AG08396 (cell line): ENCODE results near the gene RNF144A.
"Not testable (repeated sequence)": the region's sequence is repeated elsewhere in the genome, so short reads cannot be mapped to it uniquely, and the experiment has no call there.

ENCODE experiments used
- DNase-seq: peaks from one replicate; pipeline ENCODE4 v3.0.0; 2012; ENCODE audit warnings: low spot score, mixed read lengths

The RNF144A gene

DNA sequence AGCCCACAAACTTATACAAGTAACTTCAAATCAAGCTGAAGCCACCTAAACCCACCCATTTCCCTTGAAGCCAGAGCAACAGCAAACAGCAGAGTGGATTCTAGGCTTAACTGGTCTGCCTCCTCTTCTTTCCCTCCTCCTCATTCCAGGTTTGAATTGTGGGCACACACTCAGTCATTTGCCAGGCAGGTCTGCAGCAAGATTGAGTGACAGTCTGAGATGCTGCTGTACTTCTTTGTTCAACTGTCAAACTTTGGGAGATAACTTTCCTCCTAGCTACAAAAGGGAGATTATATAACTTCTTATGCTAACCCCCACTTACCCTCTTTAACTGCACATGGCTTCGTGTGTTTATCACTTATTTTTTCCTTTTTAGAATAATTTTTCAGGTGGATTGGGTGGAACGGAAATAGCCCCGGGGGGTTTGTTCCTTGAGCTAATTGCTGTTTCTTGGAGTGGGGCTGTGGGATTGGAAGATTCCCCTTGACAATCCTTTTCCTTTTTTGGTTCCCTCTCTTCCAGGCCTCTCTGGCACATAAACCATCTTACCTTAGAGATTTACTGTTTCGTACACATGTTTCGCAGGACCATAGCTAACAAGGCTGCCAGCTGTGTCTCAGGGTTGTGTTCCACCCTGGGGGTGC, 55.0 kb downstream of the RNF144A start:
- no peak for DNase-seq

DNA sequence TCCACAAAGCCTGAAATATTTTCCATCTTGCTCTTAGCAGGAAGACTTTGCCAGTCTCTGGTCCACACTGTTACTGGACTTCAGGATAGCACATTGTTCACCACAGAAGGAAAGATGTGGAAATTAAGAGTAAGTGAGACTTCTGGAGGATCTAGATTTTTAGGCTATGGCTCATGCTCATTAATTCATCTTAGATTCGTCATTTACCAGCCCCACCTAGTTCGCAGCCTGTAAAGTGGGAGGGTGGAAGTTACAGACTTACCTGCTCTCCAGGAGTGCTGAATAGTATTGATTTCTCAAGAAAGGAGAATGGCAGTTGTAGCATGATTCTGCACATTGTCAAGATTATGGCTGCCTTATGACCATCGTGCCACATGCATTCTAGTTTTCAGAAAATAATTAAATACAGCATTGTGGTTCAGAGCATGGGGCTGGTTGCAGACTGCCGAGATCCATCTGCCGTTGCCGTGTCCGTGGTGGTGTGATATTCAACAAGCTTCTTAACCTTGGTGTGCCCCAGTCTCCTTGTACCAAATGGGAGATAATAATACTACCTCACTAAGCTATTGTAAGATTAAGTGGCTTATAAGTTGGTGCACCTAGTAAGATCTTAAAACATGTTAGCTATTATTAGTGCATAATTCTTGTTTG, 56.8 kb downstream of the RNF144A start:
- DNase-seq, result no peak

- no peak for DNase-seq
These were observed 58.8 kb downstream of the RNF144A start for GRCh38 chr2:6975988-6976387.

DNA sequence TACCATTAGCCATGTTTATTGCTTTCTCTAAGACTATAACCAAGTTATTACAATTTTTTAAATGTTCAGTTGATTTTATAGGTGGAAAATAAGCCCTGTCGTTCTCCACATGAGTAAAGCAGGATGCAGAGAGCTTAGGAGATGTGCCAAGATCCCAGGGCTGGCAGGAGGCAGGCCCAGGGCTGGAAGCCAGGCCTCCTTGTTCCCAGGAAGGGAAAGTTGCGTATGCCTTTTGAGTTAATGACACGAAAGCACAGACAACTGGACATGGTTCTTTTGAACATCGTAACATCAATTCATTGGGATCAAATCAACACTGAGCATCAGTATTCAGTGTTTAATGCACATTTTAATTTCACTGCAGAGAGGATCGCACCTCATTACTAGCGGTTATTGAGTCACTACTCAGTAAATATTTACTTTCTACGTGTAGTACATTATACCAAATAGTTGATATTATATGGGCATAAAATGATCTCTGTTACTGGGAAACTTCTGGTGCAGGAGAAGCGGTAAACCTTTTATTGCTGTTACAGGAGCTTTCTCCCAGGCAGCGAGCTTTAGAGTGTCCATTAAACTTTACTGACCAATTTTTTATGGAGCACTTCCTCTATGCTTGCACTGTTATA, 60.0 kb downstream of the RNF144A start:
- DNase-seq, result no peak

DNA sequence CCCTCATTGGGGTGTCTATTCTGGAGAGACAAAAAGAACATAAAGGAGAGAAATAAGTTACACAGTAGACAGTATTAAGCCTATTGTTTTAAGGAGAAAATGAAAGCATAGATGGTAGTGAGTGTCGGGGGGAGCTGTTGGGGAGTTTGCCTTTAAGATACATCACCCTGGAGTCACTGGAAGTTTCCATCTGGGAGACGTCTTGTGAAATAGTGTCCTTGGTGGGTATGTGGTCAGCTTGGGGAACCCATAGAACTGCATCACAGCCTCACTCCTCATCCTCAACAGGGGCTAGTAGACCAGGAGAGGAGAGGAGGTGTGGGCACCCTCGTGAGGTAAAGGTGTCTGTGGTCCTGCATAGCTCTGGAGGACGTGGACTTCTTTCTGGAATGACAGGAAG, 60.6 kb downstream of the RNF144A start:
- DNase-seq, result no peak

GRCh38 chr2:6978991-6979390, 61.8 kb downstream of the RNF144A start:
- DNase-seq, result no peak

GRCh38 chr2:6982449-6982848, 65.2 kb downstream of the RNF144A start:
- no peak for DNase-seq

- DNase-seq, result no peak
These were observed 65.8 kb downstream of the RNF144A start for GRCh38 chr2:6982934-6983589.

GRCh38 chr2:6986301-6986911, 69.2 kb downstream of the RNF144A start:
- no peak for DNase-seq

DNA sequence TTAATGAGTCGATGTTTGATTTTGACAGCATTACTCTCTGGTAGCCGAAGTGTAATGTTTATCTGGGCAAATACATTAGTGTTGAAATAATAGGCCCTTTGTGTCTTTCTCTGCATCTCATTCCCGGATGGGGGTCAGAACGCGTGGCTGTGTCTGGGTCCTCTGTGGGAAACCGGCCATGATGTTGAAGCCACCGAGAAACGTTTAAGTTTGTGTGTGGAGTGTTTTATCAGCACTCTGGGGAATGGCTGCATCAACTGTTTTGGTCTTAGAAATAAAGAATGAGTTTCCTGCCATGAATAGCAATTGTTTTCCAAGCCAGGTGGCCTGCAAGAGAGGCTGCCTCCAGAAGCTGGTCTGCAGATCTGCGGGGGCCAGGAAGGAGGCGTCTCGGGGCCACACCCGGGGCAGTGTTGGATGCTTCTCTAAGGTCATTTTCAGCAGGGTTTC, 69.7 kb downstream of the RNF144A start:
- no peak for DNase-seq

DNA sequence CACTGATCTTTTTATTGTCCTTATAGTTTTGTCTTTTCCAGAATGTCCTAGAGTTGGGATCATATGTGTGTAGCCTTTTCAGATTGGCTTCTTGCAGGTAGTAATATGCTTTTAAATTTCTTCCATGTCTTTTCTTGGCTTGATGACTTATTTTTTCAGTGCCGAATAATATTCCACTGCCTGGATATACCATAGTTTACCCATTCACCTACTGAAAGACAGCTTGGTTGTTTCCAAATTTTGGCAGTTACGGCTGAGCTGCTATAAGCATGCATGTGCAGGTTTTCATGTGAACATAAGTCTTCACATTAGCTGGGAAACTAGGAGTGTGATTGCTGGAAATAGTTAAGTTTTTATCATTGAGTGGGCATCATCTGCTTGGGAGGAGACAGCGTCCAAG, 73.7 kb downstream of the RNF144A start:
- DNase-seq, result no peak

DNA sequence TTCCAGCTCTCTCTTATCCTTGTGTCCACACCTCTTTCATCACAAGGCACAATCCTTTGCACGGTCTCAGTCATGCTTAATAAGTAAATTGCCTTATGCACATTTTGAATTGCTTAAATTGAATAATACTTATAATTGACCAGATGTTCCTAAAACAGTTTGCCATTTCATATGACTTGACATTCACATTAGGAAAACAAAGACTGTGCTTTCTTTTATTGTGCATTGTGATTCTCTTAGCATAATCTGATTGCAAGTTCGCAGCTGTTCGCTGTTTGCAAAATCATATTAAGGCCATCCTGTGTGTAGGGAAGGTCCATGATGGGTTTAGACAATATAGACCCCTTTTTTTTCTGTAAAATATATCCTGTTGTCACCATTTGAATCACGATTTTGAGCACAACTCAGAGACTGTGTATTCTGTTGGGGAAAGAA, 75.6 kb downstream of the RNF144A start:
- no peak for DNase-seq

- no peak for DNase-seq
These were observed 76.0 kb downstream of the RNF144A start for GRCh38 chr2:6993229-6993640.

GRCh38 chr2:6993936-6994335, 76.7 kb downstream of the RNF144A start:
- no peak for DNase-seq

- no peak for DNase-seq
These were observed 77.4 kb downstream of the RNF144A start for GRCh38 chr2:6994536-6995128.

DNA sequence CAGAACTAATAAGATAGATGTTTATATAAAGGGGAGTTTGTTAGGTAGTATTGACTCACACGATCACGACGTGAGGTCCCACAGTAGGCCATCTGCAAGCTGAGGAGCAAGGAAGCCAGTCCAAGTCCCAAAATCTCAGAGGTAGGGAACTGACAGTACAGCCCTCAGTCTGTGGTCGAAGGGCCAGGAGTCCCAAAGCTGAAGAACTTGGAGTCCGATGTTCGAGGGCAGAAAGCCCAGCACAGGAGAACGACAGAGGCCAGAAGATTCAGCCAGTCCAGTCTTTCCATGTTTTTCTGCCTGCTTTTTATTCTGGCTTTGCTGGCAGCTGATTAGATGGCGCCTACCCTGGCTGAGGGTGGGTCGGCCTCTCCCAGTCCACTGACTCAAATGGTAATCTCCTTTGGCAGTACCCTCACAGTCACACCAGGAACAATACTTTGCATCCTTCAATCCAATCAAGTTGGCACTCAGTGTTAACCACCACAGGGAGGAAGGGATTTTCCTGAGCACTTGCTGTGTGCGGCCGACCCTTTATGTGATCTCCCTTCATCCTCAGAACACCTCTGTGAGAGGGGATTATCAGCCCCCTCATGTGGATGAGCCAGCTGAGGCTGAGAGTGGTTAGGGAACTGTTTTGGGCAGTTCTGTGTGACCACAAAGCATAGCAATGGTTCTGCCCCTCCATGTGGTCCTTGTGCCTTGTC, 78.3 kb downstream of the RNF144A start:
- no peak for DNase-seq

DNA sequence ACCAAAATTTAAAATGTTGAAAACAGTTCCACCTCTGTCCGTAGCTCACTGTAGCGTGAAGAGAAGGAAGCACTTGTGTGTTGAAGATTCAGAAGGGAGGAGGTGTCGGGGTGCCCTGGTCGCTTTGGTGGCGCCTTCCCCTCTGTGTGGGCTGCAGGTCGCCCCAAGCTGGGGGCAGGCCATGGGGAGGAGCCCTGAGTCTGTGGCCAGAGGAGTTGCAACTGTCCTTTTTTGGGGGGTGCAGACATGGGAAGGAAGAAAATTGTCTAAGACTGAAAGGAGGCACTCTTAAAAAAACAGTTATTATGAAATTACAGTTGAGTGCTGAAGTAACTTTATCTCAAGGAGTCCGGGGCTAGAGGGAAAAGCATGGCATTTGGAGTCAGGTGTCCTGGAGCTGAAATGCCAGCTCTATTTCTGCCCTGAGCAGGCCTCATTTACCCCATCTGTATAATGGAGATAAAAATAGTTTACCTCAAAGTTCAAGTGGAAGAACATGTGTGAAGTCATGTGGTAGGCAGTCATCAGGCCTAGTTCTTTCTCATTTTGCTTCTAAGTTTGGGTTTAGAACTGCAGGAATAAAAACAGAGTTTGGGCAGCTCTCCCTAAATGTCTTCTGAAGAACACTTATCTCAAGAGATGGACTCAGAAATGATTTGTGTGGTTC, 82.1 kb downstream of the RNF144A start:
- DNase-seq, result no peak

DNA sequence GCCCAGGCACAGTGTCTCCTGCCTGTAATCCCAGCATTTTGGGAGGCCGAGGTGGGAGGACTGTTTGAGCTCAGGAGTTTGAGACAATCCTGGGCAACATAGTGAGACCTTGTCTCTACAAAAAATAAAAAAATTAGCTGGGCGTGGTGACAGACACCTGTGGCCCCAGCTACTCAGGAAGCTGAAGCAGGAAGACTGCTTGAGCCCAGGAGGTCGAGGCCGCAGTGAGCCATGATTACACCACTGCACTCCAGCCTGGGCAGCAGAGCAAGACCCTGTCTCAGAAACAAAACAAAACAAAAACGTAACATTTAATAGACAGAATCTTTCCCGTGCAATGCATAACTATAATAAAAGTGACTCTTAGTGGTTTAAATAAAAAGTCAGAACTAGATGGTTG, 84.2 kb downstream of the RNF144A start:
- not testable (repeated sequence) for DNase-seq

GRCh38 chr2:7003895-7004294, 86.7 kb downstream of the RNF144A start:
- no peak for DNase-seq

DNA sequence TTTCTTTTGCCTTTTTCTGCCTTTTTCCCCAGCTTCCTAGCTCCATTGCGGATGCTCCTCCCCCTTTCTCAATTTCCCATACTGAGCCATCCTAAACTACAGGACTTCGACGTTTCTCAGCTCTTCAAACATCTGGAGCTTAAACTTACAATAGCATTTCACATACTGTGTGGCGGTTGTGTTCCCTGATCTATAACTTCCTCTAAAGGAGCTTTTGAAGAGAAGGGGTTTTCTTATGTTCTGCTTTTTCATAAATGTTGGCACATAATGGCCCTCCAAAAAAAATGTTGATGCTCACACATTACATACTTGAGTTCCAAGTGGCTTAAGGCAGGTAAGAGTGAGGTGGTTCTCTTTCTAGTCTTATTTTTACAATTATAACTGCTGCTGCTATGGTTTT, 87.4 kb downstream of the RNF144A start:
- DNase-seq, result no peak

GRCh38 chr2:7007488-7007845, 90.3 kb downstream of the RNF144A start:
- DNase-seq, result no peak
